Tibial nerve (tissue), 4 donors: ENCODE data around the gene HIGD2B. TPM values are rescaled to one million over a fixed set of nuclear protein-coding genes. Genes with fewer than 3 reads are reported as not detected.
A peak's percentile ranks its signal among the peaks of the same experiment; 100 is the strongest.
"Not testable (repeated sequence)": the region's sequence is repeated elsewhere in the genome, so short reads cannot be mapped to it uniquely, and the experiment has no call there.

Experiments used
- DNase-seq, 2 donors: peaks; one replicate each; pipeline ENCODE4 v3.0.0-alpha.2; 2019; ENCODE audit warnings: low spot score in 2 of 2
- H3K27ac ChIP-seq, 4 donors: fragments of 200-600 bp; sonication (generic) in 3 of 4; one replicate each; pipeline ENCODE4 v1.5.1; 2017 to 2019; ENCODE audit warnings: mild to moderate bottlenecking in 1 of 4
- H3K27me3 ChIP-seq, 2 donors: fragments of 200-600 bp; sonication (generic) in 1 of 2; one replicate each; pipeline versions ENCODE4 v1.5.1 to v1.6.0; 2017 to 2019
- H3K36me3 ChIP-seq, 3 donors: fragments of 200-600 bp; sonication (generic); one replicate each; pipeline ENCODE4 v1.5.1; 2018 to 2019
- H3K4me1 ChIP-seq, 4 donors: fragments of 200-600 bp; sonication (generic) in 3 of 4; one replicate each; pipeline ENCODE4 v1.5.1; 2017 to 2019
- H3K4me3 ChIP-seq, 4 donors: fragments of 200-600 bp; sonication (generic) in 3 of 4; one replicate each; pipeline ENCODE4 v1.5.1; 2017 to 2019; ENCODE audit warnings: mild to moderate bottlenecking in 1 of 4, moderate library complexity in 1 of 4
- H3K9me3 ChIP-seq, 4 donors: fragments of 200-600 bp; sonication (generic) in 3 of 4; one replicate each; pipeline ENCODE4 v1.5.1; 2017 to 2019
- EP300 ChIP-seq, 2 donors: sonication (generic); formaldehyde crosslinking; IDR thresholded peaks; one replicate each; pipeline ENCODE4 v1.6.1; 2017; ENCODE audit warnings: antibody characterized with exemption in 2 of 2, mild to moderate bottlenecking in 1 of 2
- POLR2A ChIP-seq, 2 donors: fragments of 450-650 bp; IDR thresholded peaks; one replicate each; pipeline ENCODE4 v1.6.1; 2017; ENCODE audit warnings: antibody characterized with exemption in 2 of 2, mild to moderate bottlenecking in 2 of 2, moderate library complexity in 2 of 2
- WGBS, 2 donors: methylation state at CpG; one replicate each; pipeline ENCODE4 v1.1.5; 2018; 5-methylcytosine and 5-hydroxymethylcytosine counted together
- total RNA-seq, 4 donors: library from RNA; depleted of rRNA; stranded (reverse); fragments of >200 nt; gene quantifications; one replicate each; pipeline ENCODE4 v1.1.0, GENCODE V29; 2016
- TF ChIP-seq, protein P1 (sequence below), 5 experiments: fragments of 200-600 bp in 3 of 5; fragments of 450-650 bp in 2 of 5; sonication (generic) in 3 of 5; IDR thresholded peaks; one replicate each; pipeline ENCODE4 v1.5.1; 2016 to 2019; ENCODE audit warnings: antibody characterized with exemption in 5 of 5, mild to moderate bottlenecking in 3 of 5, moderate library complexity in 2 of 5

HIGD2B gene
- total RNA-seq, 4 donors from 2014 or later: not detected

- no peak for DNase-seq
- no peak overlapping the region for H3K27ac ChIP-seq
- 73 to 75% methylated on average over 1 of the region's 1 CpG for WGBS, 2 donors
Observed at GRCh38 chr15:72724028-72724427, 38.0 kb upstream of the HIGD2B start.

DNA sequence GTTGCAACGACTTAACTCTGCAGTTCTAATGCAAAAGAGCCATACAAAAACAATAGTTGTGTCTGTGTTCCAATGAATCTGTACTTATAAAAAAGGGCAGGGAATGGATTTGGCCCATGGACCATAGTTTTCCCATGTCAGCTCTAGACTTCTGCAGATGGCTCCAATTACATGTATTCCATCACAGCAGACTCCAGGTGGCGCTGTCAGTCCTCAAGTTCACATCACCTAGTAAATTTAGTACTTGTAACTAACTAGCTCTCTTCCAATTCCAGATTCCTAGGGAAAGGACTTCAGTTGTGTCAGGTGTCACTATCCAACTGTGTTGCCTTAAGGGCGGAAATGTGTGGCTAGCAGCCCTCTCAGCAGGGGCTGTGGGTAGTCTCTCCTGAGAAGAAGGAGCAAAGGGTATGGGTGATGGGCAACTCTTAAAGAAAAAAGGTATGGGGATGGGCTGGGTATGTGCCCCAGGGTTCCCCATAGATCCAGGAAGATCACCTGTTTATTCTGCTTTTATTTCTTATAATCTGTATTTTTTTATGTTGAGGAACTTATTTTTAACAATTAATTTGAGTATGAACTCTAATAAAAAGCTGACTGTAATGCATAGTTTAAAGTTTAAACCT is 36.2 kb upstream of the HIGD2B start:
- WGBS, 2 donors: 37% methylated on average over 3 of the region's 3 CpGs
- peak; percentile 21 to 60 for DNase-seq

More at GRCh38 chr15:72724028-72724427, 38.0 kb upstream of the HIGD2B start:
- TF ChIP-seq, protein P1, sequence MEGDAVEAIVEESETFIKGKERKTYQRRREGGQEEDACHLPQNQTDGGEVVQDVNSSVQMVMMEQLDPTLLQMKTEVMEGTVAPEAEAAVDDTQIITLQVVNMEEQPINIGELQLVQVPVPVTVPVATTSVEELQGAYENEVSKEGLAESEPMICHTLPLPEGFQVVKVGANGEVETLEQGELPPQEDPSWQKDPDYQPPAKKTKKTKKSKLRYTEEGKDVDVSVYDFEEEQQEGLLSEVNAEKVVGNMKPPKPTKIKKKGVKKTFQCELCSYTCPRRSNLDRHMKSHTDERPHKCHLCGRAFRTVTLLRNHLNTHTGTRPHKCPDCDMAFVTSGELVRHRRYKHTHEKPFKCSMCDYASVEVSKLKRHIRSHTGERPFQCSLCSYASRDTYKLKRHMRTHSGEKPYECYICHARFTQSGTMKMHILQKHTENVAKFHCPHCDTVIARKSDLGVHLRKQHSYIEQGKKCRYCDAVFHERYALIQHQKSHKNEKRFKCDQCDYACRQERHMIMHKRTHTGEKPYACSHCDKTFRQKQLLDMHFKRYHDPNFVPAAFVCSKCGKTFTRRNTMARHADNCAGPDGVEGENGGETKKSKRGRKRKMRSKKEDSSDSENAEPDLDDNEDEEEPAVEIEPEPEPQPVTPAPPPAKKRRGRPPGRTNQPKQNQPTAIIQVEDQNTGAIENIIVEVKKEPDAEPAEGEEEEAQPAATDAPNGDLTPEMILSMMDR (IDR thresholded peaks at IDR 0.05): no peak
- TF ChIP-seq EP300 (IDR thresholded peaks at IDR 0.05): no peak
- TF ChIP-seq POLR2A (IDR thresholded peaks at IDR 0.05): no peak
- Histone ChIP-seq H3K9me3 (no peaks in the 10 kb centered on the region), H3K27me3 (no peaks in the 10 kb centered on the region), H3K4me3 (no peak overlapping the region), H3K4me1 (no peaks in the 10 kb centered on the region), H3K36me3 (peaks cover 0 to 51% (median 0%) of the 10 kb centered on the region in 3 donors)

GRCh38 chr15:72708551-72709303 is 22.7 kb upstream of the HIGD2B start:
- H3K4me1 ChIP-seq: peaks cover 0 to 10% (median 0%) of the 10 kb centered on the region in 4 donors
- H3K9me3 ChIP-seq, H3K4me3 ChIP-seq, H3K27me3 ChIP-seq, DNase-seq, H3K27ac ChIP-seq: not testable (repeated sequence)
- WGBS, 2 donors: 76% methylated on average over 8 of the region's 8 CpGs
- H3K36me3 ChIP-seq: peaks cover 0 to 35% (median 7%) of the 10 kb centered on the region in 3 donors

More for the DNA sequence above, 36.2 kb upstream of the HIGD2B start:
- Histone ChIP-seq H3K9me3 (no peaks in the 10 kb centered on the region), H3K27me3 (no peaks in the 10 kb centered on the region), H3K27ac (no peak overlapping the region), H3K4me1 (no peaks in the 10 kb centered on the region), H3K4me3 (no peak overlapping the region), H3K36me3 (peaks cover 0 to 52% (median 0%) of the 10 kb centered on the region in 3 donors)
- TF ChIP-seq POLR2A (IDR thresholded peaks at IDR 0.05) (no peak), EP300 (IDR thresholded peaks at IDR 0.05) (no peak)
- TF ChIP-seq, protein P1 (IDR thresholded peaks at IDR 0.05): peak; percentile 44 to 63 (median 52)

DNA sequence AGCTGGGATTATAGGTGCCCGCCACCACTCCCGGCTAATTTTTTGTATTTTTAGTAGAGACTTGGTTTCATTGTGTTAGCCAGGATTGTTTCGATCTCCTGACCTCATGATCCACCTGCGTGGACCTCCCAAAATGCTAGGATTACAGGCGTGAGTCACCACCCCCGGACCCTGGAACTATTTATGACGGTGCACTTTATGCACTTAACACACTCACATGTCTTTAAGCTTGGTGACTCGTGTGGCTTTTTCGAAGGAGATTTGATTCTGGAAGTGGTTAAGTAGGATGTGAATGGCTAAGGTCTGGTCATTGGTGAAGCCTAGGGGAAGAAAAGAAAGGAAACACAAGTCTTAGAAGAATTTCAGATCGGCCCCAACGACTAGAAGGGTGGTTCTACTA is 20.3 kb upstream of the HIGD2B start:
- peaks cover 0 to 11% (median 0%) of the 10 kb centered on the region in 3 donors for H3K36me3 ChIP-seq
- no peak for TF ChIP-seq POLR2A (IDR thresholded peaks at IDR 0.05)
- peaks cover 0 to 10% (median 0%) of the 10 kb centered on the region in 4 donors for H3K4me1 ChIP-seq
- no peak overlapping the region for H3K4me3 ChIP-seq
- DNase-seq: no peak
- WGBS, 2 donors: 94 to 95% methylated on average over 11 of the region's 11 CpGs
- no peaks in the 10 kb centered on the region for H3K27me3 ChIP-seq
- no peaks in the 10 kb centered on the region for H3K9me3 ChIP-seq
- H3K27ac ChIP-seq: no peak overlapping the region

DNA sequence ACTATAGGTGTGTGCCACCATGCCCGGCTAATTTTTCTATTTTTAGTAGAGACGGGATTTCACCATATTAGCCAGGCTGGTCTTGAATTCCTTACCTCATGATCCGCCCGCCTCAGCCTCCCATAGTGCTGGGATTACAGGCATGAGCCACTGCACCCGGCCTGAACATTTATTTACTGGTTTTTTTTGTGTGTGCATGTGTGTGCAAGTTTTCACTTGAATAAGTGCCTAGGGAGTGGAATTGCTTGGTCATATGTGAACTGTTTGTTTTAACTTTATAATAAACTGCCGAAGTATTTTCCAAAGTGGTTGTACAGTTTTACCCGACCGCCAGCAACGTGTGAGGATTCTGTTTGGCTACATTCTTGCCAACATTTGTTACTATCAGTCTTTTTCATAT is 14.1 kb upstream of the HIGD2B start:
- WGBS, 2 donors: 92 to 94% methylated on average over 9 of the region's 9 CpGs
- Histone ChIP-seq H3K36me3 (peaks cover 0 to 10% (median 0%) of the 10 kb centered on the region in 3 donors), H3K4me3 (no peak overlapping the region), H3K27ac (no peak overlapping the region), H3K4me1 (no peaks in the 10 kb centered on the region), H3K9me3 (no peaks in the 10 kb centered on the region), H3K27me3 (no peaks in the 10 kb centered on the region)
- no peak for DNase-seq
- TF ChIP-seq, protein P1 (IDR thresholded peaks at IDR 0.05): no peak
- TF ChIP-seq POLR2A (IDR thresholded peaks at IDR 0.05) (no peak), EP300 (IDR thresholded peaks at IDR 0.05) (no peak)

DNA sequence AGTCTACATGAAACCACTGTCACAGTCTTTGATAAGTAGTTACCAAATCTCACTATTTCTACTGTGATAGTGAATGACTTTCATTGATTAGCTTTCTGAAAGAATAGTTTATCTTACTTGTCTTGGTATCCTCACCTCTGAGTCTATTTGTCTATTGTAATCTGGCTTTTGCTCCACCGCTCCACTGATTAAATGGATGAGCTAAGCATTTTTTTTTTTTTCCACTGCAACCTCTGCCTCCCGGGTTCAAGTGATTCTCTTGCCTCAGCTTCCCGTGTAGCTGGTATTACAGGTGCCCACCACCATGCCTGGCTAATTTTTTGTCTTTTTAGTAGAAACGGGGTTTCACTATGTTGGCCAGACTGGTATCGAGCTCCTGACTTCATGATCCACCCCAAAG is 13.0 kb upstream of the HIGD2B start:
- no peak for TF ChIP-seq EP300 (IDR thresholded peaks at IDR 0.05)
- no peak for TF ChIP-seq POLR2A (IDR thresholded peaks at IDR 0.05)
- TF ChIP-seq, protein P1 (IDR thresholded peaks at IDR 0.05): no peak

More for the DNA sequence above, 13.0 kb upstream of the HIGD2B start:
- Histone ChIP-seq H3K27me3 (no peaks in the 10 kb centered on the region), H3K9me3 (no peaks in the 10 kb centered on the region), H3K4me3 (no peak overlapping the region), H3K4me1 (no peaks in the 10 kb centered on the region), H3K27ac (no peak overlapping the region), H3K36me3 (peaks cover 0 to 10% (median 0%) of the 10 kb centered on the region in 3 donors)
- WGBS, 2 donors: 90 to 96% methylated on average over 5 of the region's 5 CpGs
- no peak for DNase-seq
